ENCODE results near the gene SDR39U1. TPM values are rescaled to one million over a fixed set of nuclear protein-coding genes. Genes with fewer than 3 reads are reported as not detected.

The SDR39U1 gene
- total RNA-seq, 2 donors from 2014 or later = 49.2 to 55.1 TPM

GRCh38 chr14:24439257-24439656 lies 3.3 kb downstream of the SDR39U1 start:
- no peak overlapping the region for H3K4me3 ChIP-seq
- no peak for TF ChIP-seq CTCF (IDR thresholded peaks at IDR 0.05)
- DNase-seq (ENCODE audit: low spot score) = no peak
- H3K9me3 ChIP-seq = no peaks in the 10 kb centered on the region
- peaks cover 0 to 51% of the 10 kb centered on the region in 2 donors for H3K4me1 ChIP-seq
- peaks cover 55% of the 10 kb centered on the region for H3K36me3 ChIP-seq
- H3K27ac ChIP-seq = no peak overlapping the region
- no peaks in the 10 kb centered on the region for H3K27me3 ChIP-seq

- no peak for TF ChIP-seq CTCF (IDR thresholded peaks at IDR 0.05)
- Histone ChIP-seq H3K27ac (peak overlapping the region; percentile 22 to 65), H3K4me1 (peaks cover 0 to 50% of the 10 kb centered on the region in 2 donors), H3K36me3 (peaks cover 56% of the 10 kb centered on the region), H3K4me3 (no peak overlapping the region), H3K9me3 (no peaks in the 10 kb centered on the region), H3K27me3 (no peaks in the 10 kb centered on the region)
- DNase-seq (ENCODE audit: low spot score) = no peak
Observed at GRCh38 chr14:24438223-24439097, 4.1 kb downstream of the SDR39U1 start.

GRCh38 chr14:24437736-24438067 lies 4.9 kb downstream of the SDR39U1 start:
- DNase-seq (ENCODE audit: low spot score) = no peak
- no peak for TF ChIP-seq CTCF (IDR thresholded peaks at IDR 0.05)
- H3K27me3 ChIP-seq = no peaks in the 10 kb centered on the region
- no peak overlapping the region for H3K4me3 ChIP-seq
- peaks cover 64% of the 10 kb centered on the region for H3K36me3 ChIP-seq
- peaks cover 0 to 45% of the 10 kb centered on the region in 2 donors for H3K4me1 ChIP-seq
- H3K9me3 ChIP-seq = no peaks in the 10 kb centered on the region
- peak overlapping the region; percentile 65 to 67 for H3K27ac ChIP-seq

- H3K4me1 ChIP-seq = peaks cover 0 to 50% of the 10 kb centered on the region in 2 donors
- no peak overlapping the region for H3K4me3 ChIP-seq
Observed at GRCh38 chr14:24437020-24437735, 5.4 kb downstream of the SDR39U1 start.

GRCh38 chr14:24436355-24437019 lies 6.1 kb downstream of the SDR39U1 start:
- Histone ChIP-seq H3K4me1 (peaks cover 0 to 52% of the 10 kb centered on the region in 2 donors), H3K9me3 (no peaks in the 10 kb centered on the region), H3K27ac (peak overlapping the region; percentile 65 to 67), H3K27me3 (no peaks in the 10 kb centered on the region), H3K36me3 (peaks cover 71% of the 10 kb centered on the region), H3K4me3 (no peak overlapping the region)
- no peak for DNase-seq (ENCODE audit: low spot score)
- peak; percentile 66 to 90 for TF ChIP-seq CTCF (IDR thresholded peaks at IDR 0.05)

More at GRCh38 chr14:24437020-24437735, 5.4 kb downstream of the SDR39U1 start:
- no peak for DNase-seq (ENCODE audit: low spot score)
- no peak for TF ChIP-seq CTCF (IDR thresholded peaks at IDR 0.05)
- peaks cover 69% of the 10 kb centered on the region for H3K36me3 ChIP-seq
- H3K27me3 ChIP-seq = no peaks in the 10 kb centered on the region
- no peaks in the 10 kb centered on the region for H3K9me3 ChIP-seq
- H3K27ac ChIP-seq = peak overlapping the region; percentile 65 to 67
